RCC 7860 (cell line): ENCODE data around the gene KCNQ4.

Experiments
- DNase-seq: peaks from one replicate; pipeline ENCODE4 v3.0.0-alpha.2; 2015; ENCODE audit warnings: low spot score
- FAIRE-seq: peaks from 2 replicates; lab custom pipeline; 2012; peaks lifted over from hg19 to GRCh38; lab: Jason Lieb, UNC

KCNQ4 gene

DNA sequence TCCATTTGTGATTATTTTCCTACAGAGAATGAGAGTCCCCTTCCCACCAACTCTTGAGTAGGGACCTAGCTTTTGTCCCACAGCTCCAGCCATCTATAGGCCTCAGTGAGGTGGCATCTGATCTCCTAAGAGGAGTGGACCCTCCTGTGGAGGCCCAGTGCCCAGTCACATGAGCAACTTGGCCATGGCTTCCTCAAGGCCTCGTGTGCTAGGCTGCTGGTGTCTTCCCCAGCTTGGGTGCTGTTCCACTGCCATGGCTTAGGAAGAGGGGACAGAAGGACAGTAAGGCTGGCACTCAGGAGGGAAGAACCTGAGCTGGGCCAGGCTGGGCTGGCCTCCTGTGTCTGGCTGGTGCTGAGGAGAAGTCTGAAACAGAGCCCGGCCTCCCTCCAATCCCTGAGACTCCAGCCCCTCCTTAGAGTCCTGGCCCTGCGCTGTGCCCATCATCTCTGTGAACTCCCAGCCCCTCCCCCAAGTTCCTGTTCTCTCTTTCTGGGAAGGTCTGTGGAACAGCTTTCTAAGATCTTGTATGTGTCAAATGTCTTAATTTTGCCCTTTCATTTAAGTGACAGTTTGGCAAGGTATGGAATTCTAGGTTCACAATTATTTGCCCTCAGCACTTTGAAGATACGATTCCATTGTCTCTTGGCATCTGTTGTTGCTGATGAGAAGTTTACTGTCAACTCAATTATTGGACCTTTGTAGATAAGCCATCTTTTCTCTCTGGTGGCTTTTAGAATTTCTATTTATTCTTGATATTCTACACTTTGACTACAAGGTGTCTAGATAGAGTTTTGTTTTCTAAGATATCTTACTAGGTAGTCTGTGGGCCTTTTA is 7.1 kb upstream of the KCNQ4 start:
- DNase-seq (no peak), FAIRE-seq (no peak)

DNA sequence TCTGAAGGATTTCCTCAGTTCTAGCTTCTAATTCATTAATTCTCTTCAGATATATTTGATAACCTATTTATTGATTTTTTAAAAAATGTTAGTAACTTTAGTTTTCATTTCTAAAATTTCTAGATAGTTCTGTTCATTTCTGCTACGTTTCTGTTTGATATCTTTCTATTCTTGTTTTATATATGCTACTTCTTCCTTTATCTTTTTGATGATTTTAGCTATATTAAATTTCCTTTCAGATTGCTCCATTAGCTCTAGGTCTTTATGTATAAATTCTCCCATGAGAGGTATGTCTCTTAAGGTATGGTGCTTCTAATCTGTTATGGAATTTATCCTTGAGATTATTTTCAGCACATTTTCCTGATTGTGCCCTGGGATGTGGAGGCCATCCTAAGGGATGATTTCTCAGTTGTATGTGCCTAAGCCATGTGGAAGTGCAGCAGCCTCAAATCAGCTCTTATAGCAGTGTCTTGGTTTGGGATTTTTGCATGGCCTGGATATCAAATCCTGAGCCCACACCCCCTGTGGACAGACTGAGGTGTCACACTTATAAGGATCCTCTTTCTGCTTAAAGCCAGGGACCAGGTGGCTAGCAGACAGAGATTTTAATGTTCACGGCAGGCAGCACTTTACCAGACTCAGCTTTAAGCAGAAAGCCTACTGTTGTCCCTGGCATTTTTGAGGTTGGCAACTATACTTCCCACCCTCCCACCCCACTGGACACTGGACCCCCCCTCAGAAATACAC is 6.2 kb upstream of the KCNQ4 start:
- FAIRE-seq (no peak), DNase-seq (no peak)

DNA sequence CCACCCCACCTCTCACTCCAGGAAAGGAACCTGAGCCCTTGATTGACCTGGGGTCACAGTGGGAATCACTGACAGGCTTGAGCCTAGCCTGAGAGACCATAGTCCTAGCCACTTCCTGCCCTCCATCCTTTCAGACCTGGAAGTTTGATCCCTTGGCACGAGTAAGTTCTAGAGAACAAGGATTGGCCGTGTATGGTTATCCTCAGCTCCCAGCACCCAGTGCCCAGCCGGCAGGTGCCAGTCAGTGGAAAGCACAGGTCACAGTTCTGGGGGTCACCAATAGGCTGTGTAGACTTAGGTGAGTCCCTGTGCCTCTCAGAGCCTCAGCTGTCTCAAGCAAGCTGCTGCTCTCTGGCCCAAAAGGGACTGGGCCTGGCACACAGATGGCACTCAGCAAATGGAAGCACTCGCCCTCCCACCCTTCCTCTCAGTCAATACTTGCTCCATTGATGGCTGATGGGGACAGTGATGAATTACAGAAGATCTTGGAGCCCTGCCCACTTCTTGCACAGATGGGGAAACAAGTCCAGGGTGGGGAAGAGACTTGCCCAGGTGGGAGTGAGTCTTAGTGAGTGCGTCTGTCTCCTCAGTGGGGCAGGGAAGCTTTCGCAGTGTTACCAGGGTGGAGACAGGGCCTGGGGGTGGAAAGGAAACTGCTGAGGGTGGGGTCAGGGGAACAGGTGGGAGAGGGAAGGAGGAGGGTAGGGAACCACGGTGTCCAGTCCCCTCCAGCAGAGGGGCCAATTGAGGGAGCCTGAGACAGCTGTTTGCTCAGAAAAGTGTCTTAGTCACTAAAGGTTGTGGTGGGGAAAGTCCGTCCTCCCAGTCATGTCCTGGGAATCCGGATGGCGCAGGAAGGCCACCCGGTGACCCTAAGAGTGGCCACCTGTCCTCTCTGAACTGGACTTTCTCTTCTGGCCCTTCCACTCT is 2.6 kb upstream of the KCNQ4 start:
- FAIRE-seq: no peak
- DNase-seq: no peak

DNA sequence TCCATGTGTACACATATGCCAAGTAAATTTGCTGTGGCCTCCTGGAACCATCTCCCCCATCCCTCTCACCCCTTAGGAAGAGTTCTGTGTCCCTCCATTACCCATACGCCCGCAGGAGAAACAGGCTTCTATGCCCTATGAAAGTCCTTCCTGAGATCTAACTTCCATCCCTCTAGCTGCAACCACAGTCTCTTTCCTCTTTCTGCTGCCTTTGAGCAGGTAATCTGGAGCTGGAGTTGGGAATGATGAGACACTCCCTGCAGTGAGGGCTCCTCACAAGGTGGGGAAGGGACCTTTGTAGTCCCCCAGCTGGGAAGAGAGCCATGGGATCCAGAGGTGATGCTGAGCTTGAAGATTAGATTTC is 2.0 kb upstream of the KCNQ4 start:
- no peak for FAIRE-seq

DNA sequence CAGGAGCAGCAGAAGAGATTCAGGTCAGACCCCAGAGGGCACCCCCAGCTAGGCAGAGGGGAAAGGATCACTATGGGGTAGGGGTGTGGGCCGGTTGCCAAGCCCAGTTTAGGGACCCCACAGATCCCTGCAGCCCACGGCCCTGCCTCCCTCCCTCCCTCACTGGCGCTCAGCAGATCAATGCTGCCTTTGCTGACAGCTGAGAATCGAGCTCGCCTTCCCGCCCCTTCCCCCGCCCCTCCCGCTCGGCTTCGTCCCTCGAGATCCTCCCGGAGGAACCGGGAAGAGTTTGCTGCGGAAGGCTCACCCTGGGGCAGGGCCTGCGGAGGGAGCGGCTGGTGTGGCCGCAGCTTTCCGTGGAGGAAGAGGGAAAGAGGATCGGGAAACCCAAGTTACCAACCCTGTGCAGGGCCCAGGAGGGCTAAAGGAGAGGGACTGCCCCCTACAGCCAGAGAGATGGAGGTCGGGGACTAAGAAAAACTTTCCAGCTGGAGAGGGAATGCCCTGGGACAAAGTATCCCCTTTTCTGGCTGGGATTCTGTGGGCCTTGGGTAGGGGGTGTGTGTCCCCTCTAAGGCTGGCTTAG is 1.1 kb upstream of the KCNQ4 start:
- DNase-seq: no peak
- no peak for FAIRE-seq

More for the DNA sequence above, 2.0 kb upstream of the KCNQ4 start:
- DNase-seq: no peak

DNA sequence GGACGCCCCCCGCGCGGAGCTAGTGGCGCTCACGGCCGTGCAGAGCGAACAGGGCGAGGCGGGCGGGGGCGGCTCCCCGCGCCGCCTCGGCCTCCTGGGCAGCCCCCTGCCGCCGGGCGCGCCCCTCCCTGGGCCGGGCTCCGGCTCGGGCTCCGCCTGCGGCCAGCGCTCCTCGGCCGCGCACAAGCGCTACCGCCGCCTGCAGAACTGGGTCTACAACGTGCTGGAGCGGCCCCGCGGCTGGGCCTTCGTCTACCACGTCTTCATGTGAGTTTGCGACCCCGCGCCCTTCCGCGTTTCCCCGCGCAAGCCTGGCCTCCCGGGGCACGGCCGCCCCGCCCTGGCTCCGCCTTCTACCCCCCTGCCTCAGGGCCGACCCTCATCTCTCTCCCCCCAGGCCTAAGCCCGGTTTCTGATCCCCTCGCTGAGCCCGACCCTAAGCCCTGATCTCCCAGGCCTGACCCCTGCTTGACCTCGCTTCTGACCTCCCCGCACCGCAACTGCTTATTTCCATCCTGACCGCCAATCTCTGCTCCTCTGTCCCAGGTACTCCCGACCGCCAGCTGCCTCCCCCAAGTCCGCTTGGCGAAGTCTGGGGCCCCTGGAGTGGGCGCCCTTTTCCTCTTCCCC is 669 bp downstream of the KCNQ4 start:
- no peak for FAIRE-seq
- no peak for DNase-seq

DNA sequence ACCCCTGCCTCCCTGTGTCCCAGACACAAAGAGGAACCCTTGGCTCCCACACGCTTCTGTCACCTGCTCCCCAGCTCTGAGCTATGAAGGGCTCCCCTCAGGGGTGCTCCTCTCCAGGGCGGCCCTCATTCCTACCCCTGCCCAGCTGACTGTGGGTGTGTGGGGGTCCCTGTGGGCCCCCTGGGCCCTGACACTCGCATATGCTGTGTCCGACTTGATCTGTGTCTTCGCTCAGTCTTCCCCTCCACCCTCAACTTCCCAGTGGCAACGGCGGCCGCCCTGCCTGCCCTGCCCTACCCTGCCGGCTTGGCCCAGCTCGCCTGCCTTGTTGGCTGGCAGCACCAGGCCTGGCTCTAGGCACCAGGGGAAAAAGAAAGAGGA is 1.2 kb downstream of the KCNQ4 start:
- no peak for DNase-seq

DNA sequence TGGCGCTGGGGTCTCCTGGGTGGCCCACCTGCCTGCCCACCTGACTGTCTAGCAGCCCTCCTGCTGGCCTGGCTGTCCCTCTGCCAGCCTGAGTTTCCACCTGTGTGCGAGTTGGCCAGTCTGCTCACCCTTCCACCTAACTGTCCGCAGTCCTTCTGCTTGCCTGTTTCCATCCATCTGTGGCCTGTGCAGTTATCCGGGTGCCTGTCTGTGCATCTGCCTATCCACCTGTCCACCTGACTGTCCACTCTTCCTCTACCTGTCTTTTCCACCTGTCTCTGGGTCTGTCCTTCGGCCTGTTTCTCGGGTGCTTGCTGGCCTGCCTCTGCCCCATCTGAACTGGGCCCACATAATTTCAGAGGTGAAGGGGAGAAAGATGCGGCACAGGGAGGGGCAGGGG is 1.9 kb downstream of the KCNQ4 start:
- DNase-seq: no peak
- FAIRE-seq: no peak

More for the DNA sequence above, 1.2 kb downstream of the KCNQ4 start:
- no peak for FAIRE-seq

DNA sequence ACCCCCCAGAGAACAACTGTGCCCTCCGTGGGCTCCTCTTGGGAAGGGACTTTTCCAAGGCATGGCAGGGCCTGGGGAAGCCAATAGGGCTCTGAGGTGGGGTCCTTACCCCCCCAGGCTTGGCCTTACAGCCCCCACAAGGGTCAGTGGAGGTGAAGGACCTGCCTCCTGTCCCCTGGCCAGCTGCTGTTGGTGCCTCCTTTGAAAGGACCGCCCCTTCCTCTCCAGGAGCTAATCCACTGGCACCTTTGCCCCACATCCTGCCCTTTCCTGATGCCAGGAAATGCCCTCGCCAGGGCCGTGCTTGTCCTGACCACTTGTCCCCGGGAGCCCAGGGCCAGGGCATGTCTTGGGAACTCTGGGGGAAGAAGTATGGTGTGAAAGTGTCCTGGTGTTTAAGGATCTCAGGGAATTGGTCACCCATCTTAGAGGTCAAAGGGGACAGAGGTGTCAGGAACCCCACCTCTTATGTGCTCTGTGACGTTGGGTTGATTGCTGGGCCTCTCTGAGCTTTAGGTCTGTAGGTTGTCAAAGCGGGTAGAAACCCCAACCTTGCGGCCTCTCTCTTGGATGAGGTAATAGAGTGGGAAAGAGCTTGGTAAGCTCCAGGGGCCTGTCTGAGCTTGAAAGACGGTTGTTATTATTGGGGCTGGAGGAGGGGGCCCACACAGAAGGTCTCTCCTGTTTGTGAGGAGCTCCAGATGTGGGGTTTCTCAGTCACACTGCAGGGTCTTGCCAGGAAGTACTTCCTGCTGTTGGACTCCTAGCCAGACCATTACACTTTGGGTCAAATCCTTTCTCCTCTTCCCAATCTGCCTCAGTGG is 2.8 kb downstream of the KCNQ4 start:
- FAIRE-seq: no peak

DNA sequence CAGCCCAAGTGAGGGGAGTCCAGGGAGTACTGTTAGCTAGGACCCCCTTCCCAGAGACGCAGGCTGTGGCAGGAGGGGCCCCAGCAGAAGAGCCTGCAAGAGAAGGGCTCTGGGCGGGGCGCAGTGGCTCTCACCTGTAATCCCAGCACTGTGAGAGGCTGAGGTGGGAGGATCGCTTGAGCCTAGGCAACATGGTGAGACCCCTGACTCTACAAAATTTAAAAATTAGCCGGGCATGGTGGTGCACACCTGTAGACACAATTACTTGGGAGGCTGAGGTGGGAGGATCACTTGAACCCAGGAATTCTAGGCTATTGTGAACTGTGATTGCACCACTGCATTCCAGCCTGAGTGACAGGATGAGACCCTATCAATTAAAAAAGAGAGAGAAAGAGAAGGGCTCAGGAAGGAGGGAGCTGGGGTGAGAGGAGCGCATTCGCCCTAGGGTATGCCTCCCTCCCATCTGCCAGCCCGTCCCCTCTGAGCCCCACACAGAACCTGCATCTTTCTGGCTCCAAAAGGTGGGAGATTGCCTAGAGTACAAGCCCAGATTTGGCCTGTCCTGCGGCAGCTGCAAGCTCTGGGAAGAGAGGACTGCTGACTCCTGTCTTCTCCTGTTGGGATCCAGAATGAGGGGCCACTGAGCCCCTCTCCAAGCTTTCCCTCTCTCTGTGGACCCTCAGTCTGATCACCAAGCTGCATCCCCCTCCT is 3.6 kb downstream of the KCNQ4 start:
- DNase-seq: no peak
- FAIRE-seq: no peak

More for the DNA sequence above, 2.8 kb downstream of the KCNQ4 start:
- no peak for DNase-seq

DNA sequence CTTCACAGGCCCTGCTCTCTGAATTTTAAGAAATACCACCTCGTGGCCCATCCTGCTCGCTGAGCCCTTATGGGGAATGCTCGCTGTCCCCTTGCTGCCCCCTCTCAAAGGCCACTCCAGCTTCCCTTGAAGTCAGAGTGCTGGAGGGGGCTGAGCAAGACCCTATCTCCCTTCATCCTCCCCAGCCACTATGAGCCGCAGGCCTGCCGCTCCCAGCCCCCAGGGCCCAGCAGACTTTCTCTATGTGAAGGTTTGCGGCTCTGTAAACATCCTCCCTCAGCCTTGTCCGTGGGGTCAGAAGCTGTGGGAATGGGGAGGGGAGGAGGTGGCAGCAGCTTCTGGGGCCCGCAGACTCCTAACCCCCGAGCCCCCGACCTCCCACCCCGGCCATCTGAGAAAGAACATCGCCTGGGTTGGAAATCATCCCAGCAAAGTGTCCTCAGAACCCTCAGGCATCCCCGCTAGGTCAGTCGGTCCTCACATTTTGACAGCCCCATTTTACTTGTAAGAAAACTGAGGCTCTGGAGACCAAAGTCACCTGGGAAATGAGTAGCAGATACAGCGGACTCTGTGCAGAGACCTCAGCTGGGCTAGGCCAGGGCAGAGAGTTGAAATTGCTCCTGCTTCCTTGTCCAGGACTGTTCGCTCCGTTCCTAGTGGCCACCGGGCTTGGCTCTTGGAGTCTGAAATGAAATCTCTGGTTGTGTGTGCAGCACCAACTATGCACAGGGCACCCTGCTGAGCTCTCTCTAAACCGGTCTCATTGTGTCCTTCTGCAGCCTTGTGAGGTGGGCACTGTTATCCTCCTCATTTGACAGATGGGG is 4.4 kb downstream of the KCNQ4 start:
- DNase-seq (no peak), FAIRE-seq (no peak)

DNA sequence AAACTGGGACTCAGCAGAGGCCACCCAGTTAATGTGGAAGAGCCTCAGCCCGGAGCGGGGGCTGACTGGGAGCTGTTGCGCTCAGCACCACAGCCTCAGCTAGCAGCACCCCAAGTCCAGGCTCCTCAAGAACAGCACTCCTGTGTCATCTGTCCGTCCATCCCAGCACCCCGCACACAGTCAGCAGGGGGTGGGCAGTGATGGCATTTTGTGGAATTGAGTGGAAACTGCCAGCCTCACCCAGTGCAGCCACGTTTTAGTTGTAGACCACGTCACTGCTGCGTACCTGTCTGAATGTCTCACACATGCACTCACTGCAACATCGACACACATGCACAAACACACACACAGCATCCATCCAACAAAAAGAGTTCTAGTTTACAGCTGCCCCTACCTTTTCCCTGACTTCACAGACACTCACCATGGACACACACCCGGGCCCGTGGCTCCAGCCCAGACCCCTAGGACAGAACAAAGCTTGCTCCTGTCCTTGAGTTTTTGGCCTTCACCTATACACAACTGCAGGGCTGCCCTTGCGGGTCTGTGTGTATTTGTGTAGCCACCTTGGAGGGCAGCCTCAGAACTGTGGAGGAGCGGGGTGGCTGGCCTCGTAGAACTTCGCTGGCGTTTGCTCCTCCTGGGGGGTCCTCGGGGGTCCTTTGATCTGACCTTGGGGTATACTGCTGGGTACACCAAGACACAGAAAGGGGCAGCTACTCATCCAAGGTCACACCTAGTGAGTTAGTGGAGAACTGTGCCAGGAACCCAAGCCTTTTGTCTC is 5.2 kb downstream of the KCNQ4 start:
- FAIRE-seq (no peak), DNase-seq (no peak)

DNA sequence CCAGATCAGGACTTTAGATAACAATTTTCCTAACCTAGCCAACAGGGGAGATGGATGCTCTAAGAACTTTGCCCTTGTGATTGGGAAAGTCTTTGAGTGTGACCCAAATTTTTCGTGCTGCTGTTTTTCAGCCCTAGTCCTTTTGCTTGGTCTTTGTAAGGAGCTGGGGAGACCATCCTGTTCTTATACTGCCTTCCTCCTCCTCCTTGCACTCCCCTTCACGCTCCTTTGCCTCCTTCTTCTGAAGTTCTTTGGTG is 5.7 kb downstream of the KCNQ4 start:
- DNase-seq: no peak
- no peak for FAIRE-seq

DNA sequence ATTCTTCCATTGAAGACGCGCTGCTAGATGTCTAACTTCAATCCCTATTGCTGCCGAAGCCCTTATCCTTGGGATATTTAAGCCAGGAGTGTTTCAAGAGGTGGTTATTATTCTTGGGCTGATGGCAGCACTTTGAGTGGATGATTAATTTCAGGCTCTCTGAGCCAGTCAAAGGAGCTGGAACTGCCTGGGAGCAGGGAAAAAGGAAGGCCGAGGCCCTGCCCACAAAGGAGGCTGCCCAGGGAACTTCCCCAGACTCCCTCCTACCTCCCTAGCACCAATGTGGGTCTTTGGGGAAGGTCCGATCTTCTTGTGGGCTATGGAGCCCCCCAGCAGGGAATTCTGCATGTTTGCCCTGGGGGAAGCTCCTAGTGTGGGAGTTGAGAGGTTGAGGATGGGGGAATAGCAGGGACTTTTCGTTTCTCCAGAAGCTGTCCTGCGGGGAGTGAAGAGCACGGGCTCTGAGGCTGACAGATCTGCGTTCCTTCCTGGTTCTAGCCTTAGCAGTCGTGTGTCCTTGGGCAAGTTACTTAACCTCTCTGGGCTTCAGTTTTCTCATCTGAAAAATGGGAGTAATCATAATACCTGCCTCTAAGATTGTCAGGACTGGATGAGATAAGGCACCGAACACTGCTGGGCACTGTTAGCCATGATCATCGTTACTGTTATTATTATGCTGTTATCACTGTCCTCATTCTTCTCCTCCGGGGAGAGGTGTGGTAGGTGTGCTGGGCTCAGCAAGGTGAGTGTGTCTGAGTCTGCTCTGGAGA is 6.3 kb downstream of the KCNQ4 start:
- FAIRE-seq (no peak), DNase-seq (no peak)

DNA sequence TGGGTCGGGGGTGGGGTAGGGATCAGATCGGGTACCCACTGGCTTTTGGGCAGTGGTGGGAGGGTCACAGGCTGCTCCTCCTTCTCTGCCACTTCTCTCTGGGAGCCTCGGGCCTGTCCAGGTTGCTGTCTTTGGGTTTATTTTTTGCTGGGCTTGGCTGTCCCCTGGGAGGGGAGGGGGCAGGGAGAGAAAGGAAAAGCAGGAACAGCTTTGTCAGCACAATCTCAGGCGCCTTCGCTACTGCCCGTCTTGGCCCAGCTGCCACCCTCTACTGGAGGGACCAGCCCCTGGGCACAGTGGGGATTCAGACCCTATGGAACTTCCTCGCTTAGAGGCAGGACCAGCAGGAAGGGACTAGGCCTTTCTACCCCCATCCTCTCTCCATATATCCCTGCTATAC is 8.4 kb downstream of the KCNQ4 start:
- FAIRE-seq: no peak

DNA sequence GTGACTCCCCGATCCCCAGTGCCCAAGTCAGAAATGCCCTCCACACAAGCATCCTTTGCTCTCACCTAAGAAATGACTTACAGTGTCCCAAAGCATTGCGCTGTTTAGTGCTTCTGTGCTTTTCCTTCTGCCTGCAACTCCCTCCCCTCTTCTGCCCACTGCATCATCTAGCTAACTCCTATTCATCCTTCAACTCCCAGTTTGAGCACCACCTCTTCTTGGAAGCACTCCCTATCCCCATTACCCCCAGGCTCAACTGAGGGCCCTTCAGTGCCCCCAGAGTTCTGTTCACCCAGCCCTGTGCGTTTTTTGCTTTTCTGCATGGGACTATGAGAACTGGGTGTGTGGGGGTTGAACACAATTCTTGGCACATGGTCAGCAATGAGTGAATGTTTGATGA is 10.0 kb downstream of the KCNQ4 start:
- DNase-seq: no peak

More for the DNA sequence above, 8.4 kb downstream of the KCNQ4 start:
- DNase-seq: no peak

DNA sequence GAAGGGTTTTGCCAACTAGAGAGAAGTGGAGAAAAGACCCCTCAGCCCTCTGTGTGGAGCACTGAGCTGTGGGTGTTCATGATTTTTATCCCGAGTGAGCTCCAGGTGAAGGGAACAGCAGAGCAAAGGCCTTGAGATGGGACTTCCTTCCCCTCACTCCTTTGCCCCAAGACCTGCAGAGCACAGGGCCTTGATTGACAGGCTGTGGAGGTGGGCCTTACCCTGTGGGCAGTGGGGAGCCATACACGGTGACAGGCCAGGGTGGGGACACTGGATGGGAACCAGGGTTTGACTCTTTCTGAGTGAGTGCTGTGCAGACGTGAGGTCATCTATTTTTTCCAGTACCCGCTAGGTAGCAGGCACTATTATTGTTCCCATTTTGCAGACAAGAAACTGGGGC is 10.5 kb downstream of the KCNQ4 start:
- FAIRE-seq: no peak
- DNase-seq: no peak

More for the DNA sequence above, 10.0 kb downstream of the KCNQ4 start:
- FAIRE-seq: no peak
